HepG2 (cell line): ENCODE results near the gene TCP11L1. TPM values are rescaled to one million over a fixed set of nuclear protein-coding genes. Genes with fewer than 3 reads are reported as not detected.

Experiments
- DMAP1 ChIP-seq: IDR thresholded peaks from 2 replicates; pipeline ENCODE4 v1.6.1; 2016
- HMGA1 ChIP-seq: sonication (generic); formaldehyde crosslinking; conservative IDR thresholded peaks from 2 replicates; pipeline ENCODE4 v1.4.0; 2020; ENCODE audit warnings: missing genetic modification reagents
- KLF15 ChIP-seq: sonication (generic); formaldehyde crosslinking; IDR thresholded peaks from 2 replicates; pipeline ENCODE4 v1.8.1; 2023; ENCODE audit warnings: borderline replicate concordance, mild to moderate bottlenecking, inconsistent platforms, missing genetic modification reagents, mixed read lengths
- KLF16 ChIP-seq, 2 experiments: sonication (generic) in 1 of 2; formaldehyde crosslinking in 1 of 2; IDR thresholded peaks; 2 replicates each; pipeline versions ENCODE4 v1.6.1 to v1.8.0; 2016 to 2023; ENCODE audit warnings: missing genetic modification reagents in 2 of 2, missing compliant biosample characterization in 1 of 2
- NFE2L1 ChIP-seq: sonication (generic); formaldehyde crosslinking; IDR thresholded peaks from 2 replicates; pipeline ENCODE4 v1.4.0; 2020; ENCODE audit warnings: missing genetic modification reagents, mild to moderate bottlenecking, borderline replicate concordance
- SUZ12 ChIP-seq: fragments of 150-350 bp; IDR thresholded peaks from 2 replicates; pipeline ENCODE4 v1.6.1; 2014; ENCODE audit warnings: low read depth, low read length
- TFE3 ChIP-seq: IDR thresholded peaks from 2 replicates; pipeline ENCODE4 v1.6.1; 2016
- TP53 ChIP-seq: sonication (generic); formaldehyde crosslinking; conservative IDR thresholded peaks from 2 replicates; pipeline ENCODE4 v1.4.0; 2020; ENCODE audit warnings: missing genetic modification reagents
- XBP1 ChIP-seq: sonication (generic); formaldehyde crosslinking; IDR thresholded peaks from 2 replicates; pipeline ENCODE4 v1.5.0; 2020; ENCODE audit warnings: missing genetic modification reagents
- ZBTB49 ChIP-seq: sonication (generic); formaldehyde crosslinking; IDR thresholded peaks from 2 replicates; pipeline ENCODE4 v1.4.0; 2020; ENCODE audit warnings: missing genetic modification reagents, borderline replicate concordance
- ZFX ChIP-seq: sonication (generic); formaldehyde crosslinking; IDR thresholded peaks from 2 replicates; pipeline ENCODE4 v1.4.0; 2020; ENCODE audit warnings: mild to moderate bottlenecking, low read depth, missing genetic modification reagents, moderate library complexity
- ZNF75D ChIP-seq: sonication (generic); formaldehyde crosslinking; IDR thresholded peaks from 2 replicates; pipeline ENCODE4 v1.8.1; 2023; ENCODE audit warnings: missing genetic modification reagents, mild to moderate bottlenecking, borderline replicate concordance
- ZNF772 ChIP-seq: sonication (generic); formaldehyde crosslinking; IDR thresholded peaks from 2 replicates; pipeline ENCODE4 v1.5.0; 2020; ENCODE audit warnings: mild to moderate bottlenecking, missing genetic modification reagents
- polyA plus RNA-seq, 8 experiments: library from polyadenylated mRNA; depleted of rRNA in 3 of 8; stranded (reverse) in 7 of 8; unstranded in 1 of 8; fragments of >200 nt; fragmentation: Illumina TruSeq in 4 of 8; extraction: Trizol in 4 of 8; gene quantifications; 2 replicates each; pipeline versions ENCODE4 v1.2.1 to v1.2.3, GENCODE V29; 2011 to 2016; ENCODE audit warnings: low read depth in 4 of 8, missing spikeins in 1 of 8, mixed read lengths in 1 of 8; ENCODE audit not compliant: insufficient read depth in 1 of 8
- total RNA-seq, 5 experiments: library from RNA; depleted of rRNA; stranded (reverse); fragments of >200 nt; fragmentation: Illumina TruSeq; extraction: Trizol; gene quantifications; 2 replicates each; pipeline ENCODE4 v1.2.3, GENCODE V29; 2016; ENCODE audit warnings: low read depth in 1 of 5
- TF ChIP-seq, protein P1 (sequence below): sonication (generic); formaldehyde crosslinking; IDR thresholded peaks from 2 replicates; pipeline ENCODE4 v1.4.0; 2020; ENCODE audit warnings: mild to moderate bottlenecking, missing genetic modification reagents
- TF ChIP-seq, protein P2 (sequence below): sonication (generic); formaldehyde crosslinking; IDR thresholded peaks from 2 replicates; pipeline ENCODE4 v1.4.0; 2020; ENCODE audit warnings: missing genetic modification reagents, low read depth, mild to moderate bottlenecking, borderline replicate concordance
- TF ChIP-seq, protein P3 (sequence below): sonication (generic); formaldehyde crosslinking; IDR thresholded peaks from 2 replicates; pipeline ENCODE4 v1.4.0; 2020; ENCODE audit warnings: missing genetic modification reagents

TCP11L1 gene
- total and polyA plus RNA-seq, 2 of the 13 experiments (the other 11 are each of a cell fraction or from before 2014, with no cell fraction given): 7.9 to 10.1 TPM

DNA sequence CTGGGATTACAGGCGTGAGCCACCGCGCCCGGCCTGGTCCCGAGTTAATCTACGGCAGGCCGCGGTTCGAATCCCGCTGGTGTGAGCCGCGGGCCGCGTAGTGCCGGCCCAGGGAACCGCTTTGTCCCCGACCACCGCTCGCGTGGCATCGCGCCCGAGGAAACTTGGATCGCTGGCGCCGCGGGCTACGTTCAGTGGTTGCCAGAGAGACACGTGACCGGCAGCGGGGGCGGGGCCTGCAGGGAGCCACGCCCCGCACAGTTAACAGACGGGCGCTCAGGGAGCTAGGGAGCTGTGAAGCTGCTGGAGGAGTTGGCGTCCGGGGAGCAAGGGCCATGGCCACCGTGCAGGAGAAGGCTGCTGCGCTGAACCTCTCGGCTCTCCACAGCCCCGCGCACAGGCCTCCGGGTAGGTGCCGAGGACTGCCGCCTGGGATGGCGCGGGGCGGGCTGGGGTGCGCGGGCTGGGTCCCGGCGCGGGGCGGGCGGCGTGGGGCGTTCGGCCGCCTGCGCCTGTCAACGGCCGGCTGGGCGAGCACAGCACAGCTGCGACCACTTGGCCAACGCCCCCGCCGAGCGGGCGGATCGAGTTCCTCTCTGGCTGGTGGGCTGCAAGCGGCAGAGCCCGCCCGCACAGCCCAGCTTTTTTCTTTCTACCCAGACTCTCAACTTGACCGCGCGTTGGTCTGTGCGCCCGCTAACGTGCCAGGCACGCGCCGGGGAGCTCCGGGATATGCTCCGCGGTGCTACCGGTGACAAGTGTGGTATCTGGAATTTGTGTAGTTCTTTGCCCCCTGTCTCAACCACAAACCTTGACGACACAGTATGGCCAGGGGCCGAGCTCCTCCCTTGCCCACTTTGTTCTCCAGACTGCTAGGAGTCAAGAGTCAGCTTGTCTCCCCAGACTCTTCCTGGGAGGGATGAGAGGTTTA is 23.5 kb upstream of the TCP11L1 start, which contains the start of gene DEPDC7 (continued):
- TF ChIP-seq TFE3 (peak; percentile 81), SUZ12 (no peak), DMAP1 (CRISPR knock-in tag) (peak; percentile 86), NFE2L1 (no peak), ZBTB49 (CRISPR knock-in tag) (no peak), XBP1 (0 out of 2 replicates have a peak, but pooled peaks have one; percentile 59), KLF16 (CRISPR knock-in tag; IDR thresholded peaks at IDR 0.05) (0 out of 4 replicates have a peak, but pooled peaks of 1 of the 2 experiments have one; percentile 48), ZNF75D (no peak), TP53 (peak; percentile 84; the same call in 1 of the 2 replicates), ZFX (CRISPR knock-in tag) (peak; percentile 93), ZNF772 (peak; percentile 42; the same call in 1 of the 2 replicates), KLF15 (CRISPR knock-in tag) (no peak), HMGA1 (CRISPR knock-in tag) (no peak)
- TF ChIP-seq, protein P1, sequence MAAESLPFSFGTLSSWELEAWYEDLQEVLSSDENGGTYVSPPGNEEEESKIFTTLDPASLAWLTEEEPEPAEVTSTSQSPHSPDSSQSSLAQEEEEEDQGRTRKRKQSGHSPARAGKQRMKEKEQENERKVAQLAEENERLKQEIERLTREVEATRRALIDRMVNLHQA (CRISPR knock-in tag): no peak
- TF ChIP-seq, protein P2, sequence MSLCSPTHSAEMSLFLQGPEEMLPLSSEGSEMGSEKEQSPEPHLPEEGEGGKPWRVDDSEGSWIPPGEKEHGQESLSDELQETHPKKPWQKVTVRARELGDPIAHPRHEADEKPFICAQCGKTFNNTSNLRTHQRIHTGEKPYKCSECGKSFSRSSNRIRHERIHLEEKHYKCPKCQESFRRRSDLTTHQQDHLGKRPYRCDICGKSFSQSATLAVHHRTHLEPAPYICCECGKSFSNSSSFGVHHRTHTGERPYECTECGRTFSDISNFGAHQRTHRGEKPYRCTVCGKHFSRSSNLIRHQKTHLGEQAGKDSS (CRISPR knock-in tag): peak; percentile 51; the same call in 1 of the 2 replicates
- TF ChIP-seq, protein P3, sequence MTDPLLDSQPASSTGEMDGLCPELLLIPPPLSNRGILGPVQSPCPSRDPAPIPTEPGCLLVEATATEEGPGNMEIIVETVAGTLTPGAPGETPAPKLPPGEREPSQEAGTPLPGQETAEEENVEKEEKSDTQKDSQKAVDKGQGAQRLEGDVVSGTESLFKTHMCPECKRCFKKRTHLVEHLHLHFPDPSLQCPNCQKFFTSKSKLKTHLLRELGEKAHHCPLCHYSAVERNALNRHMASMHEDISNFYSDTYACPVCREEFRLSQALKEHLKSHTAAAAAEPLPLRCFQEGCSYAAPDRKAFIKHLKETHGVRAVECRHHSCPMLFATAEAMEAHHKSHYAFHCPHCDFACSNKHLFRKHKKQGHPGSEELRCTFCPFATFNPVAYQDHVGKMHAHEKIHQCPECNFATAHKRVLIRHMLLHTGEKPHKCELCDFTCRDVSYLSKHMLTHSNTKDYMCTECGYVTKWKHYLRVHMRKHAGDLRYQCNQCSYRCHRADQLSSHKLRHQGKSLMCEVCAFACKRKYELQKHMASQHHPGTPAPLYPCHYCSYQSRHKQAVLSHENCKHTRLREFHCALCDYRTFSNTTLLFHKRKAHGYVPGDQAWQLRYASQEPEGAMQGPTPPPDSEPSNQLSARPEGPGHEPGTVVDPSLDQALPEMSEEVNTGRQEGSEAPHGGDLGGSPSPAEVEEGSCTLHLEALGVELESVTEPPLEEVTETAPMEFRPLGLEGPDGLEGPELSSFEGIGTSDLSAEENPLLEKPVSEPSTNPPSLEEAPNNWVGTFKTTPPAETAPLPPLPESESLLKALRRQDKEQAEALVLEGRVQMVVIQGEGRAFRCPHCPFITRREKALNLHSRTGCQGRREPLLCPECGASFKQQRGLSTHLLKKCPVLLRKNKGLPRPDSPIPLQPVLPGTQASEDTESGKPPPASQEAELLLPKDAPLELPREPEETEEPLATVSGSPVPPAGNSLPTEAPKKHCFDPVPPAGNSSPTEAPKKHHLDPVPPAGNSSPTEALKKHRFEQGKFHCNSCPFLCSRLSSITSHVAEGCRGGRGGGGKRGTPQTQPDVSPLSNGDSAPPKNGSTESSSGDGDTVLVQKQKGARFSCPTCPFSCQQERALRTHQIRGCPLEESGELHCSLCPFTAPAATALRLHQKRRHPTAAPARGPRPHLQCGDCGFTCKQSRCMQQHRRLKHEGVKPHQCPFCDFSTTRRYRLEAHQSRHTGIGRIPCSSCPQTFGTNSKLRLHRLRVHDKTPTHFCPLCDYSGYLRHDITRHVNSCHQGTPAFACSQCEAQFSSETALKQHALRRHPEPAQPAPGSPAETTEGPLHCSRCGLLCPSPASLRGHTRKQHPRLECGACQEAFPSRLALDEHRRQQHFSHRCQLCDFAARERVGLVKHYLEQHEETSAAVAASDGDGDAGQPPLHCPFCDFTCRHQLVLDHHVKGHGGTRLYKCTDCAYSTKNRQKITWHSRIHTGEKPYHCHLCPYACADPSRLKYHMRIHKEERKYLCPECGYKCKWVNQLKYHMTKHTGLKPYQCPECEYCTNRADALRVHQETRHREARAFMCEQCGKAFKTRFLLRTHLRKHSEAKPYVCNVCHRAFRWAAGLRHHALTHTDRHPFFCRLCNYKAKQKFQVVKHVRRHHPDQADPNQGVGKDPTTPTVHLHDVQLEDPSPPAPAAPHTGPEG (CRISPR knock-in tag): peak; percentile 86; the same call in 1 of the 2 replicates
